Measurements from ENCODE around the gene ZNF488.

Gene ZNF488

DNA sequence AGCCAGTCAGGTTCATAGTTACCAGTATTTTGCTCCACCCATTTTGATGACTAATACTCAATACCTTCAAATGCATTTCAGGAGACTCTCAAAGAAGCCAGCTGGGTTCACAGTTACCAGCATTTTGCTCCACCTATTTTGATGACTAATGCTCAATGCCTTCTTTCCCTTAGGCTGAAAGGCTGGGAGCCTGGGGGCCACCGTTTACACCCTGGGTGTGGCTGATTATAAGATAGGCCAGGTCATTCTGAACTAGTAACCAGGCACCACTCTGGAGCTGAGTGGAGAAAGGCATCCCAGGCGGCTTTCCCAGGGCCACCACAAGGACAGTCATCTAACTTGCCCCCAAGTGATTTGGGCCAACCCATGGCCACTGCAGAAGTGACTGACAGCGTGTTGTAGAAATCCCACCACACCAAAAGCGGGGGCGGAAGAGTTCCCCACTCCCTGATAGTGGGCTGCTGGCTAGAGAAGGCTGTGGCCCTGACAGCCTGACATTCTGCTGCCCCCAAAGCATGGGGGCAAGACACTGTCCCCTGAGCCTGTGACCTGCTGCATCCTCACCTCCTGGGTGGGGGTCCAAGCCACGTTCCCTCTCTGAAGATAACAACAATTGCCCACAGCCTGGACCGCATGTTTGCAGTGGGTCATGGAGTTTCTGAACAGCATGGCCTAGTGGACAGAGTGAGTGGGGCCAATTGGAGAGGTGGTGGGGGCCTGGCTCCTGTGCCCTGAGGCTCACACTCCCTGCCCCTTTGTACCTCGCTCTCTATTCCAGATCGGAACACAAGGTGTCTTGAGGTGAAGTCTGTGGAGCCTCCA, 23.0 kb upstream of the ZNF488 start:
- no peaks in the 10 kb centered on the region for H3K9me3 ChIP-seq (ENCODE audit: low read length)
- no peak overlapping the region for H3K27ac ChIP-seq (ENCODE audit: low read depth, low read length)
- no peaks in the 10 kb centered on the region for H3K27me3 ChIP-seq (ENCODE audit: control insufficient read depth in 1 of 2, insufficient read depth in 2 of 2, low read length in 2 of 2)
- H3K4me3 ChIP-seq (ENCODE audit: low read depth in 1 of 2, low read length in 2 of 2), result no peak overlapping the region
- no peak overlapping the region for H3K9ac ChIP-seq (ENCODE audit: low read length)
- no peaks in the 10 kb centered on the region for H3K36me3 ChIP-seq (ENCODE audit: insufficient read depth, low read length)
- peaks cover 15% of the 10 kb centered on the region for H3K4me1 ChIP-seq (ENCODE audit: insufficient read depth, low read length)

DNA sequence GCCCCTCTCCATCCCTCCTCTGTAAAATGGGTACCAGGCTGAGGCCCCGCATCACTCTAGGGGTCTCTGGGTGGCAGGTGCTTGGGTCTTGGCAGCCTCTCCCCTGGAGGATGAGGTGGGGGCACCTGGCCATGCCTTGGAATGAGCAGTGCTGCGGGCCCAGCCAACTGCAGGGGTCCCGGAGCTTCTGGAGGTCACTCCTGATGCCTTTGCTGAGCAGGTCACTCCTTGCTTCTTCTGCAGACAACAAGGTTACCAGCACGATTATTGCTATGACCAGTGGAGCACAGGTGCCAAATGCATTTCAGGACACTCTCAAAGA, 22.4 kb upstream of the ZNF488 start:
- no peaks in the 10 kb centered on the region for H3K36me3 ChIP-seq (ENCODE audit: insufficient read depth, low read length)
- H3K27ac ChIP-seq (ENCODE audit: low read depth, low read length), result no peak overlapping the region
- no peak overlapping the region for H3K9ac ChIP-seq (ENCODE audit: low read length)
- no peak overlapping the region for H3K4me3 ChIP-seq (ENCODE audit: low read depth in 1 of 2, low read length in 2 of 2)
- H3K27me3 ChIP-seq (ENCODE audit: control insufficient read depth in 1 of 2, insufficient read depth in 2 of 2, low read length in 2 of 2), result no peaks in the 10 kb centered on the region
- no peaks in the 10 kb centered on the region for H3K9me3 ChIP-seq (ENCODE audit: low read length)
- peaks cover 15% of the 10 kb centered on the region for H3K4me1 ChIP-seq (ENCODE audit: insufficient read depth, low read length)

DNA sequence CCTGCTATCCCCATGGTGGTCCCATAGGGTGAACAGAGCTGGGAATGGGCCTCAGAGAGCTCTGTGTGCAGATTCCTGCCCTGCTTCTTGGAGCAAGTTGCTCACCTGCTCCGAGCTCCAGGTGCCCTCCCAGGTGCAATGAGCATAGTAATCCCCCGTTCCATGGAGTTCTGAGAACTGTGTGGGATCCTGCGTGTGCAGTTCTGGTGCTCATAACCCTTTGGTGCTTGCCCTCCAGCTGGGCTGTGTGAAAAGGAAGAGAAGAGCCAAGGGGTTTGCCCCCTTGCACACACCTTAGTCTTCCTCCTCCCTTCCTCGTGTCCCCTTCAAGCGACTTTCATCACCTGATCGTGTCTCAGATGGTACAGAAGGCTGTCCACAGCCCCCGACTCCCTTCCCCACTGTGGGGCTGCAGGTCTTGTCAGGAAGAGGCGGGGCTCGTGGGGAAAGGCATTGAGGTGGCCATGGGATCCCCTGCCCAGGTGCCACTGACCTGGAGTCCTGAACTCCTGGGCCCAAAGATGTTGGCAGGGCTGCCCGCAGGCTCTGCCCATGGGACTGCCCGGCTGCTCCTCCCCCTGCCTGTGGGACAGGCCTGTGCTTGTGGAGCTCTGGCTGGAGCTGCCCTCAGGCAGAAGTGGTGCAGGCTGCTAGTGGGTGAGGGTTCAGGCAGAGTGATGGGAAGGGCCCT, 21.9 kb upstream of the ZNF488 start:
- peaks cover 15% of the 10 kb centered on the region for H3K4me1 ChIP-seq (ENCODE audit: insufficient read depth, low read length)
- no peak overlapping the region for H3K27ac ChIP-seq (ENCODE audit: low read depth, low read length)
- no peaks in the 10 kb centered on the region for H3K9me3 ChIP-seq (ENCODE audit: low read length)
- no peaks in the 10 kb centered on the region for H3K27me3 ChIP-seq (ENCODE audit: control insufficient read depth in 1 of 2, insufficient read depth in 2 of 2, low read length in 2 of 2)
- no peaks in the 10 kb centered on the region for H3K36me3 ChIP-seq (ENCODE audit: insufficient read depth, low read length)
- H3K9ac ChIP-seq (ENCODE audit: low read length), result no peak overlapping the region
- no peak overlapping the region for H3K4me3 ChIP-seq (ENCODE audit: low read depth in 1 of 2, low read length in 2 of 2)

DNA sequence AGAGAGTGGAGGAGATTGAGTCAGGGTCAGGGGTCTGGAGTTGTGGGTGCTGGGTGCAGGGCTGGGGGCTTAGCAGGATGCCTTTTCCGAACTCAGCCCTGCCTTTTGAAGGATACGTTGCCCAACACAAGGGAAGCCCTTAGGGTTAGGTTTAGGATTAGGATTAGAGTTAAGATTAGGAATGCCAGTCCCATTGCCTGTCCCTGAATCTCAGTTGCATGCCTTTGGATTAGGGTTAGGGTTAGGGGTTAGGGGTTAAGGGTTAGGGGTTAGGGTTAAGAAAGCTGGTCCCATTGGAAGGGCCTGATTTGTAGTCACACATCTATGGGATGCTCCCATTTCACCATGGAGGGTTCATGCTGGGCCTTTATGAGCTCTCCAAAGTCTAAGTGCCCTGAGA, 20.8 kb upstream of the ZNF488 start:
- H3K27me3 ChIP-seq (ENCODE audit: control insufficient read depth in 1 of 2, insufficient read depth in 2 of 2, low read length in 2 of 2), result no peaks in the 10 kb centered on the region
- no peak overlapping the region for H3K4me3 ChIP-seq (ENCODE audit: low read depth in 1 of 2, low read length in 2 of 2)
- H3K27ac ChIP-seq (ENCODE audit: low read depth, low read length), result no peak overlapping the region
- no peaks in the 10 kb centered on the region for H3K36me3 ChIP-seq (ENCODE audit: insufficient read depth, low read length)
- no peaks in the 10 kb centered on the region for H3K9me3 ChIP-seq (ENCODE audit: low read length)
- H3K9ac ChIP-seq (ENCODE audit: low read length), result no peak overlapping the region
- H3K4me1 ChIP-seq (ENCODE audit: insufficient read depth, low read length), result peaks cover 15% of the 10 kb centered on the region

DNA sequence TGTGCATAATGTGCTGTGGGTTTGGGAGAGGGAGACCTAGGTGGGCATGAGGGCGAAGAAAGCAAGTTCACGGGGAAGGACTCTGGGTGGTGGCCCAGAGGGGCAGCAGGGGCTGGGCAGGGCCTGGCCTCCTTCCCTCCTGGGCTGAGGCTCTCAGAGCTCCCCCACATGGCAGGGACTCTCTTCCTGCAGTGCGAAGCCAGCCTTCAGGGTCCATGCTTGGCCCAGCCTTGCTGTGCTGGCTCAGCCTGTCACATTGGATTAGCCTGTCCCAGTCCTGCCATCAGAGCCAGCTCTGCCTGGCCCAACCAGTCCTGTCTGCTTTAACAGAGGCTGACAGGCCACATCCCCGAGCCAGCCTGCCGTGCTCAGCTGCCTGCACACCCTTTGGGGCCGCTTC, 20.4 kb upstream of the ZNF488 start:
- Histone ChIP-seq H3K4me1 (ENCODE audit: insufficient read depth, low read length) (peaks cover 15% of the 10 kb centered on the region), H3K27me3 (ENCODE audit: control insufficient read depth in 1 of 2, insufficient read depth in 2 of 2, low read length in 2 of 2) (no peaks in the 10 kb centered on the region), H3K9ac (ENCODE audit: low read length) (no peak overlapping the region), H3K4me3 (ENCODE audit: low read depth in 1 of 2, low read length in 2 of 2) (no peak overlapping the region), H3K9me3 (ENCODE audit: low read length) (no peaks in the 10 kb centered on the region), H3K36me3 (ENCODE audit: insufficient read depth, low read length) (no peaks in the 10 kb centered on the region), H3K27ac (ENCODE audit: low read depth, low read length) (no peak overlapping the region)

DNA sequence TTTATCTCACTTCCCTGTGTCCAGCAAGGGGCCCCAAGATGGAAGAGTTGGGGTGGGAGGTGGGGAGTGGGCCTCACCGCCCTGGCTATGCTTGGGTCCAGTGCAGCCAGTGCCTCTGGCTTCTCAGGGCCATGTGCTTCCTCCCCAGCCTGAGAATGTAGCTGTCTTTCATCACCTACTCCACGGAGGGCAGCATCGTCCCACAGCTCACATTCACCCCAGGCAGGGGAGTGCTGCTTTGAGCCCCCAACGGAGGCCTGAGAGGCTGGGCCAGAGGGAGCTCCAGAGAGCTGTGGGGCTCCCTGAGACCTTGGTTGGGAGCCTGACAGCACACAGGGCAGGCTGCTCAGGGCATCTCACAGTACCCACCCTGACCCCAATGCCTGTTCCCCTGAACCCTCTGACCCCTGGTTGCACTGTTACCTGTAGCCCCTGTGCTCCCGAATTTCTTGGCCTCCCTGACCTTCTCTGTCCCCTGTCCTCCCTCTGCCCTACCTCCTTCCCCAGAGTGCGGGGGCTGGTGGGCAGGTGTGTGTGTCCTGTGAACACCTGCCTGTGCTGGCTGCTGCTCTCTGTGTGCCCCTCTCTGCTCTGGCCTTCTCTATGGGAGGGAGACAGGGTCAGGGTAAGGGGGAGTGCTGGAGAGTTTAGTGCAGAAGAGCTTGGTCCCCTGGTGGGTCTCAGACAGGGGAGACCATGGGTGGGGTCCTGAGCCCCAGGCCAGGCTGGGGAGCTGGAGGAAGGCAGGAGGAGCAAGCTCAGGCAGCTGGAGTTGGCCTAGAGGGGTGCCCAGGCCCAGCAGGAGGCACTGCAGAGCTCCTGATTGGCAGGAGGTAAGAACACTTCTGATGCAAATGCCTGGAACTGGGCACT, 19.6 kb upstream of the ZNF488 start:
- peaks cover 15% of the 10 kb centered on the region for H3K4me1 ChIP-seq (ENCODE audit: insufficient read depth, low read length)
- H3K27me3 ChIP-seq (ENCODE audit: control insufficient read depth in 1 of 2, insufficient read depth in 2 of 2, low read length in 2 of 2), result no peaks in the 10 kb centered on the region
- no peaks in the 10 kb centered on the region for H3K36me3 ChIP-seq (ENCODE audit: insufficient read depth, low read length)
- no peak overlapping the region for H3K27ac ChIP-seq (ENCODE audit: low read depth, low read length)
- H3K4me3 ChIP-seq (ENCODE audit: low read depth in 1 of 2, low read length in 2 of 2), result peak overlapping the region in 1 of 2 donors; percentile 27
- H3K9me3 ChIP-seq (ENCODE audit: low read length), result no peaks in the 10 kb centered on the region
- no peak overlapping the region for H3K9ac ChIP-seq (ENCODE audit: low read length)

DNA sequence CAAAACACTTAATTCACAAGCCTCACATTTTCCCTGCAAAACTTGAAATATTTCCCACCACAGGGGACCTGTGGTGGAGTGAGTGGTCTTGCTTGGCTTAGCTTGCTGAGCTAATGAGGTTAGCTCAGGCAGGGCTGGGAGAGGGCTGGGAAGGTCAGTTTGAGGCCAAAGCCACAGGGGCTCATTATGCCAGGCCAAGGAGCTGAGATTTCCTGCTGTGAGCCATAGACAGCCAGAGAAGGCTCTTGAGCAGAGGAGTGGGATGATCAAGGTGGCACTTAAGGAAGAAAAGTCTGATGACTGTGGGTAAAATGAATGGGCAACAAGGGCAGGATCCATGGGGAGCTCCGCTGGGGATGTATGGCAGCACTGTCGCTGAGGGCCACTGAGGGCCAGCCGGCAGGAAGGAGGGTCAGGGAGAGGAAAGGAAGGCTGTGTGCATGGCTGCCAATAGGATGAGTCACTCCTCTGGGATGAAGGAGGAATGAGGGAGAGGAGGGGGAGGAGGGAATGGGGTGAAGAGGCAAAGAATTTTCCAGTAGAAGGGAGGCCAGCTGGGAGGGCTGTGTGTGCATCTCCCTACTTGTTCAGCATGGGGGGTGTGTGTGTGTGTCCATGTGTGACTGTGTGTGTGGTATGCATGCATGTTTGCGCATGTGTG, 18.7 kb upstream of the ZNF488 start:
- H3K27ac ChIP-seq (ENCODE audit: low read depth, low read length), result no peak overlapping the region
- H3K9me3 ChIP-seq (ENCODE audit: low read length), result no peaks in the 10 kb centered on the region
- no peak overlapping the region for H3K4me3 ChIP-seq (ENCODE audit: low read depth in 1 of 2, low read length in 2 of 2)
- H3K27me3 ChIP-seq (ENCODE audit: control insufficient read depth in 1 of 2, insufficient read depth in 2 of 2, low read length in 2 of 2), result no peaks in the 10 kb centered on the region
- H3K36me3 ChIP-seq (ENCODE audit: insufficient read depth, low read length), result no peaks in the 10 kb centered on the region
- no peak overlapping the region for H3K9ac ChIP-seq (ENCODE audit: low read length)
- H3K4me1 ChIP-seq (ENCODE audit: insufficient read depth, low read length), result peaks cover 15% of the 10 kb centered on the region

DNA sequence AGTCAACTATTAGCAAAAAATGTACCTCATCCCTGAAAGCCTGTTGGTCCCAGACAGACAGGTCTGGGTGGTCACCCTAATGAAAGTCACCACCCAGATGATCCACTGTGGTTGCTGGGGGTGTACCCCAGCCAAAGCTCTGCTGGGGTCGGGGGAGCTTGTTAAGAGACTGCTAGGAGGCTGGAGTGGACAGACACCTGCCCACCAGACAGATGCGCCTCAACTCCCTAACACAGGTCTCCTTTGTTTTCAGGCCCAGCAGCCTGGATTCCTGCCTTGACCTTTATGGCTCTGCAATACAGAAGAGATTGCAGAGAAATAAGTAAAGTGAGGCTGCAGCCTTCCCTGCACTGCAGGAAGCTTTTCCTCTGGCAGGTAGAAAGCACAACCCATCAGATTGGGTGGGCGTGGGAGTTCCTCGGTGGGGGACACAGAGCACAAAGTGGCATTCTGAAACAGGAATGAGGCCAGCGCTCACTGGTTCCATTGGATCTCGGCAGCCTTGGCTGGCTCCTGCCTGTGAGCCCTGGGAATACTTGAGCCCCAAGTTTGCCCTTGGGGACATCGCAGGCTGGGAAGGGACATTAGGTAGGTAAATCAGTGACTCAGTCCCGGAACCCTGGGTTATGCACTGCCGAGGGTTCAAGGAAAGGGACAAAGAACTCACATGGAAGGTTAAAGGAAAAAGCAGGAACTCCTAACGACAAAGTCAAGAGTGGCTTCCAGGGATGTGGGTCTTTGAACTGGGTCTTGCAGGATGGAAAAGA, 18.0 kb upstream of the ZNF488 start:
- H3K27ac ChIP-seq (ENCODE audit: low read depth, low read length), result no peak overlapping the region
- no peaks in the 10 kb centered on the region for H3K27me3 ChIP-seq (ENCODE audit: control insufficient read depth in 1 of 2, insufficient read depth in 2 of 2, low read length in 2 of 2)
- peaks cover 15% of the 10 kb centered on the region for H3K4me1 ChIP-seq (ENCODE audit: insufficient read depth, low read length)
- no peak overlapping the region for H3K4me3 ChIP-seq (ENCODE audit: low read depth in 1 of 2, low read length in 2 of 2)
- no peaks in the 10 kb centered on the region for H3K36me3 ChIP-seq (ENCODE audit: insufficient read depth, low read length)
- H3K9me3 ChIP-seq (ENCODE audit: low read length), result no peaks in the 10 kb centered on the region
- H3K9ac ChIP-seq (ENCODE audit: low read length), result no peak overlapping the region

DNA sequence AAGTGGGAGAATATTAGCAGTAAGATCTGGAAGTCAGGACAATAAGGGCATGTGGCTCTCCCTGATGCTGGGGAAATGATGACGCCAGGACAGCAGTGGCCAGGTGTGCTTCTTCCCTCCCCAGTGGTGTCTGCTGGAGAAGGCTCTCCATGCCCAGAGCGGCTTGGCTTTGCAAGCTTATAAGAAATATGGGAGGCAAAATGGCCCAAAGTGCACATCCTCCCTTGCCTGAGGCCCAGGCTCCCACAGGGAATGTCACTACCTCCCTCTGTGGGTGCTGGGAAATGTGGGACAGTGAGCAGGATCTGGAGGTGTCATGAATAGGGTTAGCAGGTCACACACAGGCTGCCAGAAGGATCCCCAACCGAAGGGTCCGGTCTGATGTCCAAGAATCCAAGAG, 17.1 kb upstream of the ZNF488 start:
- no peak overlapping the region for H3K4me3 ChIP-seq (ENCODE audit: low read depth in 1 of 2, low read length in 2 of 2)
- H3K9ac ChIP-seq (ENCODE audit: low read length), result no peak overlapping the region
- H3K4me1 ChIP-seq (ENCODE audit: insufficient read depth, low read length), result peaks cover 15% of the 10 kb centered on the region
- no peaks in the 10 kb centered on the region for H3K36me3 ChIP-seq (ENCODE audit: insufficient read depth, low read length)
- H3K27ac ChIP-seq (ENCODE audit: low read depth, low read length), result no peak overlapping the region
- no peaks in the 10 kb centered on the region for H3K27me3 ChIP-seq (ENCODE audit: control insufficient read depth in 1 of 2, insufficient read depth in 2 of 2, low read length in 2 of 2)
- H3K9me3 ChIP-seq (ENCODE audit: low read length), result no peaks in the 10 kb centered on the region

DNA sequence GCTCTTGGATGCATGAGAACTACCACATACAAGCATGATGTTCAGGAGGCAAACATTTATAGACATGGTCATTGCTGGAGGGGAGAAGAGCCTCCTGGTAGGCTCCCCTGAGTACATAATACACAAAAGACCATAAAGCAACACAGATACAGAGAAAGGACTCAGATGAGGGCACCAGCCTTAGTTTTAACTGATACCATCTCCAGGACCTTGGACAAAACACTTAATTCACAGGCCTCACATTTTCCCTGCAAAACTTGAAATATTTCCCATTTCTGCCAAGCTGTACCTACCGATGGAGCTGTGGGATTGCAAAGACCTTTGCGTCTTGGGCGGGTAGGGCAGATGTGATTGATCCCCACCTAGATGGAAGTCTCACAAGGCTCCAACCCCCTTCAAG, 16.7 kb upstream of the ZNF488 start:
- Histone ChIP-seq H3K27me3 (ENCODE audit: control insufficient read depth in 1 of 2, insufficient read depth in 2 of 2, low read length in 2 of 2) (no peaks in the 10 kb centered on the region), H3K9ac (ENCODE audit: low read length) (no peak overlapping the region), H3K36me3 (ENCODE audit: insufficient read depth, low read length) (no peaks in the 10 kb centered on the region), H3K4me1 (ENCODE audit: insufficient read depth, low read length) (peaks cover 15% of the 10 kb centered on the region), H3K4me3 (ENCODE audit: low read depth in 1 of 2, low read length in 2 of 2) (no peak overlapping the region), H3K9me3 (ENCODE audit: low read length) (no peaks in the 10 kb centered on the region), H3K27ac (ENCODE audit: low read depth, low read length) (no peak overlapping the region)
